ENCODE measurements around the gene KCNIP1. TPM values are rescaled to one million over a fixed set of nuclear protein-coding genes. Genes with fewer than 3 reads are reported as not detected.

Gene KCNIP1
- polyA plus RNA-seq, 2 of the 4 experiments (the other 2 are of a cell fraction): not detected

DNA sequence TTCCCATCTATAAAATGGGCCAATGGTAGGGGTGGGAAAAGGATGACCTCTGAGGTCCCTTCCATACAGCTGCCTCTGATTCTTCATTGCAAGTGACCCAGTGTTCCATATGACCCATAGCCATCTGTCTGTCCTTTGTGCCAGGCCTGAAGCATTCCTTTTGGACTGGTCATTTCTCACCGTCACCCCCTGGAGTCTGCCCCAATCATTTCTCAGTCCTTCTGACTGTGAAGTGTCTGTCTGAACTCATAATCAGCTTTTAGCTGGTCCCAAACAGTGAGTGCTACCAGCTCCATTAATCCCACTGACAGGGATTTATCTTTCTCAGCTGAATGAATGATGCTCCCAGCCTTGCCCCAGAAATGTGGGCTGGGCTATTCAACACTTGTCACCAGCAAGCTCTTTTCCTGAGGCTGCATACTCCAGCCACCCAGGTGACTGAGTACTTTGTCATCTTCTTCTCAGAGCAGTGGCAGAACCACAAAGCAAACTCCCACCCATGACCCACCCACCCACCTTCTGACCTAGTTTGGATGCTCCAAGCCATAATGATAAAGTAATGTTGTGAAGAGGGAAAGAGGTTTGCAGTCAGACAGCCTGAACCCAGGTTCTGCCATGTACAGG, 37.4 kb downstream of the KCNIP1 start:
- Histone ChIP-seq H3K4me2 (no peak overlapping the region), H3K27ac (no peak overlapping the region), H3K4me1 (peaks cover 10% of the 10 kb centered on the region), H3K4me3 (no peak overlapping the region), H3K9me3 (peaks cover 16% of the 10 kb centered on the region)
- TF ChIP-seq RCOR1 (IDR thresholded peaks at IDR 0.05; ENCODE audit: low read depth, low read length) (no peak), TFCP2L1 (CRISPR knock-in tag; IDR thresholded peaks at IDR 0.05) (no peak), FOSL2 (IDR thresholded peaks at IDR 0.05) (no peak), FOSL2 (CRISPR knock-in tag; IDR thresholded peaks at IDR 0.05) (no peak), NPAS2 (CRISPR knock-in tag; IDR thresholded peaks at IDR 0.05; ENCODE audit: borderline replicate concordance) (no peak), KDM5A (IDR thresholded peaks at IDR 0.05) (no peak), CHD4 (IDR thresholded peaks at IDR 0.05; ENCODE audit: borderline replicate concordance) (no peak), FOXS1 (CRISPR knock-in tag; IDR thresholded peaks at IDR 0.05) (no peak), HOXB13 (CRISPR knock-in tag; IDR thresholded peaks at IDR 0.05; ENCODE audit: low read depth) (no peak), RNF2 (IDR thresholded peaks at IDR 0.05; ENCODE audit: borderline replicate concordance, low read depth) (no peak), ZFP36 (IDR thresholded peaks at IDR 0.05; ENCODE audit: borderline replicate concordance, partially characterized antibody) (no peak), HOXA7 (CRISPR knock-in tag; IDR thresholded peaks at IDR 0.05) (no peak), KDM1A (IDR thresholded peaks at IDR 0.05; ENCODE audit: low read depth) (no peak)
- TF ChIP-seq, protein P1, sequence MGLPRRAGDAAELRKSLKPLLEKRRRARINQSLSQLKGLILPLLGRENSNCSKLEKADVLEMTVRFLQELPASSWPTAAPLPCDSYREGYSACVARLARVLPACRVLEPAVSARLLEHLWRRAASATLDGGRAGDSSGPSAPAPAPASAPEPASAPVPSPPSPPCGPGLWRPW (IDR thresholded peaks at IDR 0.05): no peak
- TF ChIP-seq, protein P2, sequence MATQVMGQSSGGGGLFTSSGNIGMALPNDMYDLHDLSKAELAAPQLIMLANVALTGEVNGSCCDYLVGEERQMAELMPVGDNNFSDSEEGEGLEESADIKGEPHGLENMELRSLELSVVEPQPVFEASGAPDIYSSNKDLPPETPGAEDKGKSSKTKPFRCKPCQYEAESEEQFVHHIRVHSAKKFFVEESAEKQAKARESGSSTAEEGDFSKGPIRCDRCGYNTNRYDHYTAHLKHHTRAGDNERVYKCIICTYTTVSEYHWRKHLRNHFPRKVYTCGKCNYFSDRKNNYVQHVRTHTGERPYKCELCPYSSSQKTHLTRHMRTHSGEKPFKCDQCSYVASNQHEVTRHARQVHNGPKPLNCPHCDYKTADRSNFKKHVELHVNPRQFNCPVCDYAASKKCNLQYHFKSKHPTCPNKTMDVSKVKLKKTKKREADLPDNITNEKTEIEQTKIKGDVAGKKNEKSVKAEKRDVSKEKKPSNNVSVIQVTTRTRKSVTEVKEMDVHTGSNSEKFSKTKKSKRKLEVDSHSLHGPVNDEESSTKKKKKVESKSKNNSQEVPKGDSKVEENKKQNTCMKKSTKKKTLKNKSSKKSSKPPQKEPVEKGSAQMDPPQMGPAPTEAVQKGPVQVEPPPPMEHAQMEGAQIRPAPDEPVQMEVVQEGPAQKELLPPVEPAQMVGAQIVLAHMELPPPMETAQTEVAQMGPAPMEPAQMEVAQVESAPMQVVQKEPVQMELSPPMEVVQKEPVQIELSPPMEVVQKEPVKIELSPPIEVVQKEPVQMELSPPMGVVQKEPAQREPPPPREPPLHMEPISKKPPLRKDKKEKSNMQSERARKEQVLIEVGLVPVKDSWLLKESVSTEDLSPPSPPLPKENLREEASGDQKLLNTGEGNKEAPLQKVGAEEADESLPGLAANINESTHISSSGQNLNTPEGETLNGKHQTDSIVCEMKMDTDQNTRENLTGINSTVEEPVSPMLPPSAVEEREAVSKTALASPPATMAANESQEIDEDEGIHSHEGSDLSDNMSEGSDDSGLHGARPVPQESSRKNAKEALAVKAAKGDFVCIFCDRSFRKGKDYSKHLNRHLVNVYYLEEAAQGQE (IDR thresholded peaks at IDR 0.05): no peak
- DNase-seq (ENCODE audit: low read depth in 1 of 2, low spot score in 1 of 2) (no peak), FAIRE-seq (no peak), ATAC-seq (no peak)
- ChIA-PET CTCF (interaction anchor here (0.6 to 1.1 kb wide), 3 partner anchors 10 to 679 kb away, joined by 3 to 4 read pairs (median 3); no protein-coding TSS in a partner anchor), POLR2A (no interaction called here)
- 69% methylated on average over 1 of the region's 1 CpG for WGBS (ENCODE audit: missing lambda C conversion rate)

DNA sequence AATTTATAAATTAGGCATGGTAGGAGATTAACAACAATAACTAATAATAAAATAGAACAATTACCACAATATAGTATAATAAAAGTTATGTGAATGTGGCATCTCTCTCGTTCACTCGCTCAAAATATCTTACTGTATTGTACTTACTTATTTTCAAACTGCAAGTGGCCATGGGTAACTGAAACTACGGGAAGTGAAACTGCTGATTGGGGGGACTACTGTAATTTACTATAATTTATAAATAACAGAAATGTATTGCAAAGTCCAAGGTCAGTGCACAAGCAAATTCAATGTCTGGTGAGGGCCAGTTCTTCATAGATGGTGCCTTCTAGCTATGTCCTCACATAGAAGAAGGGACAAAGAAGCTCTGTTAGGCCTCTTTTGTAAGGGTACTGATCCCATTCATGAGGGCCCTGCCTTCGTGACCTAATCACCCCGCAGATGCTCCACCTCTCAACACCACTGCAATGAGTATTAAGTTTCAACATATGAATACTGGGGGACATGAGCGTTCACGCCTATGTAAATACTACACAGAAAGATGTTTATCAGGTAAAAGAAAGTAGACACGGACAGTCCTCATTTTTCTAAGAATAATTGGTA, 39.0 kb downstream of the KCNIP1 start:
- peaks cover 8% of the 10 kb centered on the region for H3K4me1 ChIP-seq
- no peak for FAIRE-seq
- ATAC-seq: no peak
- no peak overlapping the region for H3K4me2 ChIP-seq
- TF ChIP-seq CBX8 (IDR thresholded peaks at IDR 0.05): no peak
- TF ChIP-seq KDM1A (IDR thresholded peaks at IDR 0.05; ENCODE audit: low read depth): no peak
- TF ChIP-seq PHF8 (IDR thresholded peaks at IDR 0.05; ENCODE audit: borderline replicate concordance, low read depth): no peak
- TF ChIP-seq PBX3 (IDR thresholded peaks at IDR 0.05): no peak
- TF ChIP-seq EHF (CRISPR knock-in tag; IDR thresholded peaks at IDR 0.05): no peak
- TF ChIP-seq, protein P3, sequence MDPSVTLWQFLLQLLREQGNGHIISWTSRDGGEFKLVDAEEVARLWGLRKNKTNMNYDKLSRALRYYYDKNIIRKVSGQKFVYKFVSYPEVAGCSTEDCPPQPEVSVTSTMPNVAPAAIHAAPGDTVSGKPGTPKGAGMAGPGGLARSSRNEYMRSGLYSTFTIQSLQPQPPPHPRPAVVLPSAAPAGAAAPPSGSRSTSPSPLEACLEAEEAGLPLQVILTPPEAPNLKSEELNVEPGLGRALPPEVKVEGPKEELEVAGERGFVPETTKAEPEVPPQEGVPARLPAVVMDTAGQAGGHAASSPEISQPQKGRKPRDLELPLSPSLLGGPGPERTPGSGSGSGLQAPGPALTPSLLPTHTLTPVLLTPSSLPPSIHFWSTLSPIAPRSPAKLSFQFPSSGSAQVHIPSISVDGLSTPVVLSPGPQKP (IDR thresholded peaks at IDR 0.05; ENCODE audit: low read depth, low read length): no peak
- TF ChIP-seq EHMT2 (IDR thresholded peaks at IDR 0.05; ENCODE audit: low read depth): no peak
- no peak for TF ChIP-seq GATA3 (IDR thresholded peaks at IDR 0.05; ENCODE audit: borderline replicate concordance)
- no peak for TF ChIP-seq HEYL (CRISPR knock-in tag; IDR thresholded peaks at IDR 0.05)
- DNase-seq (ENCODE audit: low read depth in 1 of 2, low spot score in 1 of 2): no peak
- WGBS (ENCODE audit: missing lambda C conversion rate): 70% methylated on average over 8 of the region's 8 CpGs
- H3K9me3 ChIP-seq: peaks cover 18% of the 10 kb centered on the region
- no peak overlapping the region for H3K4me3 ChIP-seq
- ChIA-PET CTCF (no interaction called here), POLR2A (no interaction called here)
- H3K27ac ChIP-seq: no peak overlapping the region
